Smooth muscle cell (in vitro differentiated cells): ENCODE measurements around the gene ZNF80. TPM values are rescaled to one million over a fixed set of nuclear protein-coding genes. Genes with fewer than 3 reads are reported as not detected.

Experiments
- DNase-seq: peaks from one replicate; lab custom pipeline; 2025; ENCODE audit not compliant: unreplicated experiment; lab: John Stamatoyannopoulos, UW
- H2AFZ ChIP-seq: fragments of 200-600 bp; sonication (generic); 2 replicates; pipeline ENCODE4 v1.6.0; 2016; ENCODE audit warnings: antibody characterized with exemption, low read depth, mild to moderate bottlenecking
- H3F3A ChIP-seq: fragments of 200-600 bp; sonication (generic); 2 replicates; pipeline ENCODE4 v1.6.0; 2017; ENCODE audit warnings: antibody characterized with exemption, low read depth
- H3K27ac ChIP-seq: fragments of 200-600 bp; sonication (generic); 2 replicates; pipeline ENCODE4 v1.5.1; 2016; ENCODE audit warnings: low read depth, mild to moderate bottlenecking
- H3K27me3 ChIP-seq: fragments of 200-600 bp; sonication (generic); 2 replicates; pipeline ENCODE4 v1.6.1; 2016; ENCODE audit warnings: low read depth, mild to moderate bottlenecking
- H3K36me3 ChIP-seq: fragments of 200-600 bp; sonication (generic); 2 replicates; pipeline ENCODE4 v1.5.1; 2016; ENCODE audit warnings: low read depth
- H3K4me1 ChIP-seq: fragments of 200-600 bp; sonication (generic); 2 replicates; pipeline ENCODE4 v1.5.1; 2016; ENCODE audit warnings: low read depth
- H3K4me2 ChIP-seq: fragments of 200-600 bp; sonication (generic); 2 replicates; pipeline ENCODE4 v1.6.0; 2016; ENCODE audit warnings: mild to moderate bottlenecking
- H3K4me3 ChIP-seq: fragments of 200-600 bp; sonication (generic); 2 replicates; pipeline ENCODE4 v1.5.1; 2016; ENCODE audit warnings: mild to moderate bottlenecking
- H3K79me2 ChIP-seq: fragments of 200-600 bp; sonication (generic); 2 replicates; pipeline ENCODE4 v1.6.0; 2016; ENCODE audit warnings: low read depth, mild to moderate bottlenecking
- H3K9ac ChIP-seq: fragments of 200-600 bp; sonication (generic); 2 replicates; pipeline ENCODE4 v1.6.0; 2016; ENCODE audit warnings: low read depth
- H3K9me3 ChIP-seq: fragments of 200-600 bp; sonication (generic); replicated peaks from 2 replicates; pipeline ENCODE4 v1.5.1; 2016; ENCODE audit warnings: low read depth
- H4K20me1 ChIP-seq: fragments of 200-600 bp; sonication (generic); 2 replicates; pipeline ENCODE4 v1.6.0; 2016; ENCODE audit warnings: low read depth
- WGBS: methylation state at CpG from one replicate; pipeline ENCODE4 v1.1.7; 2016; ENCODE audit warnings: low lambda C conversion rate; 5-methylcytosine and 5-hydroxymethylcytosine counted together
- polyA plus RNA-seq: library from polyadenylated mRNA; unstranded; fragments of >200 nt; fragmentation: Nextera tagmentation; extraction: Ambion mirVana; gene quantifications from 2 replicates; pipeline ENCODE4 v1.2.1, GENCODE V29; 2016
- total RNA-seq: library from RNA; depleted of rRNA; stranded (reverse); fragments of >200 nt; gene quantifications from 2 replicates; pipeline ENCODE4 v1.2.3, GENCODE V29; 2014
- TF ChIP-seq, protein P1 (sequence below): fragments of 200-600 bp; sonication (generic); IDR thresholded peaks from 2 replicates; pipeline ENCODE4 v1.5.1; 2017; ENCODE audit warnings: borderline replicate concordance, mild to moderate bottlenecking, antibody characterized with exemption; ENCODE audit not compliant: insufficient read depth, poor library complexity, severe bottlenecking

The ZNF80 gene
- total and polyA plus RNA-seq, 2 experiments from 2014 or later = not detected

GRCh38 chr3:114213292-114213626, 24.1 kb downstream of the ZNF80 start:
- no peak overlapping the region for H3K4me3 ChIP-seq
- no peaks in the 10 kb centered on the region for H3K79me2 ChIP-seq
- no peak for DNase-seq
- TF ChIP-seq, protein P1, sequence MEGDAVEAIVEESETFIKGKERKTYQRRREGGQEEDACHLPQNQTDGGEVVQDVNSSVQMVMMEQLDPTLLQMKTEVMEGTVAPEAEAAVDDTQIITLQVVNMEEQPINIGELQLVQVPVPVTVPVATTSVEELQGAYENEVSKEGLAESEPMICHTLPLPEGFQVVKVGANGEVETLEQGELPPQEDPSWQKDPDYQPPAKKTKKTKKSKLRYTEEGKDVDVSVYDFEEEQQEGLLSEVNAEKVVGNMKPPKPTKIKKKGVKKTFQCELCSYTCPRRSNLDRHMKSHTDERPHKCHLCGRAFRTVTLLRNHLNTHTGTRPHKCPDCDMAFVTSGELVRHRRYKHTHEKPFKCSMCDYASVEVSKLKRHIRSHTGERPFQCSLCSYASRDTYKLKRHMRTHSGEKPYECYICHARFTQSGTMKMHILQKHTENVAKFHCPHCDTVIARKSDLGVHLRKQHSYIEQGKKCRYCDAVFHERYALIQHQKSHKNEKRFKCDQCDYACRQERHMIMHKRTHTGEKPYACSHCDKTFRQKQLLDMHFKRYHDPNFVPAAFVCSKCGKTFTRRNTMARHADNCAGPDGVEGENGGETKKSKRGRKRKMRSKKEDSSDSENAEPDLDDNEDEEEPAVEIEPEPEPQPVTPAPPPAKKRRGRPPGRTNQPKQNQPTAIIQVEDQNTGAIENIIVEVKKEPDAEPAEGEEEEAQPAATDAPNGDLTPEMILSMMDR = no peak
- 74% methylated on average over 4 of the region's 4 CpGs for WGBS
- H3K27me3 ChIP-seq = no peaks in the 10 kb centered on the region
- no peaks in the 10 kb centered on the region for H3K9me3 ChIP-seq
- H3K36me3 ChIP-seq = no peaks in the 10 kb centered on the region
- no peaks in the 10 kb centered on the region for H3K4me1 ChIP-seq
- no peaks in the 10 kb centered on the region for H3F3A ChIP-seq
- H3K9ac ChIP-seq = no peak overlapping the region
- H3K4me2 ChIP-seq = no peak overlapping the region
- H2AFZ ChIP-seq = no peak overlapping the region
- H4K20me1 ChIP-seq = no peaks in the 10 kb centered on the region
- no peak overlapping the region for H3K27ac ChIP-seq

DNA sequence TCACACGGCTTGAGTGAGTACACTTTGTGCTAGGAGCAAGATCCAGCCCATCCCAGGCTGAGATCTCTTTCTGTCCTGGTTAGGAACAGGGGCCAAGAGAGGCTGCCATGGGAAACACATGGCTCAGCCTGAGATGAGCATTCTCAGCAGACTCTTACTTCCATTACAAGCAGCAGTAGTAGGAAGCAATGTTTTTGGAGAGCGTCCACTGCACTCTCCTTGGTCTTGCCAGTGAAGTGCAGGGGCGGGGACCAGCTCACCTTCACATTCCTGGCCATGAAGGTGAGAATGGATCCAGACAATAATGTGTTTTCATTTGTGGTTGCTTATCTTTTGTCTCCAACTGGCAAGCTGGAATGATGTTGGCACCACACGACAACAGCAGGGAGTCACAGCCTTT, 24.7 kb downstream of the ZNF80 start:
- no peaks in the 10 kb centered on the region for H3K79me2 ChIP-seq
- H3K4me1 ChIP-seq = no peaks in the 10 kb centered on the region
- H3F3A ChIP-seq = no peaks in the 10 kb centered on the region
- TF ChIP-seq, protein P1 = no peak
- no peak overlapping the region for H2AFZ ChIP-seq
- H3K27ac ChIP-seq = no peak overlapping the region
- no peak overlapping the region for H3K9ac ChIP-seq
- DNase-seq = no peak
- H3K36me3 ChIP-seq = no peaks in the 10 kb centered on the region
- no peaks in the 10 kb centered on the region for H4K20me1 ChIP-seq
- no peaks in the 10 kb centered on the region for H3K9me3 ChIP-seq
- H3K27me3 ChIP-seq = no peaks in the 10 kb centered on the region
- H3K4me2 ChIP-seq = no peak overlapping the region
- H3K4me3 ChIP-seq = no peak overlapping the region
- WGBS = 78% methylated on average over 4 of the region's 4 CpGs

- no peaks in the 10 kb centered on the region for H3K79me2 ChIP-seq
- no peaks in the 10 kb centered on the region for H3F3A ChIP-seq
- no peak overlapping the region for H3K27ac ChIP-seq
- no peak overlapping the region for H2AFZ ChIP-seq
- H4K20me1 ChIP-seq = no peaks in the 10 kb centered on the region
- TF ChIP-seq, protein P1 = no peak
- no peaks in the 10 kb centered on the region for H3K36me3 ChIP-seq
- no peak for DNase-seq
- H3K9me3 ChIP-seq = no peaks in the 10 kb centered on the region
- H3K4me3 ChIP-seq = no peak overlapping the region
- H3K4me2 ChIP-seq = no peak overlapping the region
- WGBS = 85% methylated on average over 4 of the region's 4 CpGs
- H3K9ac ChIP-seq = no peak overlapping the region
- no peaks in the 10 kb centered on the region for H3K4me1 ChIP-seq
- H3K27me3 ChIP-seq = no peaks in the 10 kb centered on the region
Observed at GRCh38 chr3:114207768-114208167, 29.6 kb downstream of the ZNF80 start.

DNA sequence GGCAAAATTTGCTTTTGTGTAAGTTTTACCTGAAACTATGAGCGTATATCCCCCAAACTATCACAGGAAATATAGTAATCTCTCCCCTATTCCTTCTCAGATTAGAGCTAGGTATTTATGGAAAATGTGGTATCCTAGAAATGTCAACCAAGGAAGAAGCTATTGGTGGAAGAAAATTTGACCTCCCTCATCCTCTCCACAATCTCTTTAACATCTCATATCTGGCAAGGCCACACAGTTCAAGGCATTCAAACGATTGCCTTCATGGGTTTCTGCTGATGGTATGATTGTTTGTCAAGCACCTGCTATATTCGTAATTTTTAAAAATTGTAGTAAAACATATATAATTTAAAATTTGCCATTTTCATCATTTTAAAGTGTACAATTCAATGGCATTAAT, 31.0 kb downstream of the ZNF80 start:
- Histone ChIP-seq H4K20me1 (no peaks in the 10 kb centered on the region), H3K27ac (no peak overlapping the region), H3K9ac (no peak overlapping the region), H3K27me3 (no peaks in the 10 kb centered on the region), H3K4me3 (no peak overlapping the region), H3K4me2 (no peak overlapping the region), H3K9me3 (no peaks in the 10 kb centered on the region), H3F3A (no peaks in the 10 kb centered on the region), H3K79me2 (no peaks in the 10 kb centered on the region), H2AFZ (no peak overlapping the region), H3K36me3 (no peaks in the 10 kb centered on the region), H3K4me1 (no peaks in the 10 kb centered on the region)
- DNase-seq = no peak
- TF ChIP-seq, protein P1 = no peak
- WGBS = 87% methylated on average over 3 of the region's 3 CpGs
